ENCODE results near the gene TBX1. TPM values are rescaled to one million over a fixed set of nuclear protein-coding genes. Genes with fewer than 3 reads are reported as not detected.
A peak's percentile ranks its signal among the peaks of the same experiment; 100 is the strongest.

The TBX1 gene
- total RNA-seq, 1 donor = not detected

DNA sequence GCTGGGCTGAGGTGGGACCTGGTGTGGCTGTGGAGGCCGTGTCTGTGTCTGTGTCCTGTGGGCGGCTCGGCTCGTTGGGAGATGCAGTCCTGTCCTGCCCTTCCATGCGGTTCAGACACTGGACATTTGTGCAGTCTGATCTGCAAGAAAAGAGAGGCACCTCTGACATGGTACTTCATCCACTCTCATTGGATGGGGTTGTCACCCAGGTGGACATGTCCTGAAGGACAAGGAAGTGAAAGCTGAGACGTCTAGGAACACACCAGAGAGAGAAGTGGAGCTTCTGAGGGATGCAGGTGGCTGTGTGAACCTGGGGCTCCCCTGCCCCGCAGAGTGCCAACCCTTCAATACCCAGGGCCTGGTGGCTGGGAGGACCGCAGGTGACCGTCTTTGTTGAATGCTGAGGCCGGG, 18.4 kb downstream of the TBX1 start:
- Histone ChIP-seq H3K4me2 (ENCODE audit: insufficient read depth, low read length) (no peak overlapping the region), H3K36me3 (ENCODE audit: insufficient read depth, low read length) (no peaks in the 10 kb centered on the region), H3K4me3 (ENCODE audit: insufficient read depth, low read length) (no peak overlapping the region), H3K9me3 (ENCODE audit: low read depth, low read length) (no peaks in the 10 kb centered on the region), H4K20me1 (ENCODE audit: insufficient read depth, low read length) (no peaks in the 10 kb centered on the region), H3K4me1 (ENCODE audit: insufficient read depth, low read length) (peaks cover 10% of the 10 kb centered on the region), H2AFZ (ENCODE audit: low read length) (no peak overlapping the region), H3K79me2 (ENCODE audit: insufficient read depth, low read length) (no peaks in the 10 kb centered on the region), H3K27me3 (ENCODE audit: insufficient read depth, low read length) (peaks cover 12% of the 10 kb centered on the region), H3K27ac (ENCODE audit: low read depth, low read length) (no peak overlapping the region)
- DNase-seq (ENCODE audit: insufficient read length, low spot score, missing footprints) = peak; percentile 30
- TF ChIP-seq, protein P1, sequence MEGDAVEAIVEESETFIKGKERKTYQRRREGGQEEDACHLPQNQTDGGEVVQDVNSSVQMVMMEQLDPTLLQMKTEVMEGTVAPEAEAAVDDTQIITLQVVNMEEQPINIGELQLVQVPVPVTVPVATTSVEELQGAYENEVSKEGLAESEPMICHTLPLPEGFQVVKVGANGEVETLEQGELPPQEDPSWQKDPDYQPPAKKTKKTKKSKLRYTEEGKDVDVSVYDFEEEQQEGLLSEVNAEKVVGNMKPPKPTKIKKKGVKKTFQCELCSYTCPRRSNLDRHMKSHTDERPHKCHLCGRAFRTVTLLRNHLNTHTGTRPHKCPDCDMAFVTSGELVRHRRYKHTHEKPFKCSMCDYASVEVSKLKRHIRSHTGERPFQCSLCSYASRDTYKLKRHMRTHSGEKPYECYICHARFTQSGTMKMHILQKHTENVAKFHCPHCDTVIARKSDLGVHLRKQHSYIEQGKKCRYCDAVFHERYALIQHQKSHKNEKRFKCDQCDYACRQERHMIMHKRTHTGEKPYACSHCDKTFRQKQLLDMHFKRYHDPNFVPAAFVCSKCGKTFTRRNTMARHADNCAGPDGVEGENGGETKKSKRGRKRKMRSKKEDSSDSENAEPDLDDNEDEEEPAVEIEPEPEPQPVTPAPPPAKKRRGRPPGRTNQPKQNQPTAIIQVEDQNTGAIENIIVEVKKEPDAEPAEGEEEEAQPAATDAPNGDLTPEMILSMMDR (IDR thresholded peaks at IDR 0.05; ENCODE audit: extremely low read depth, low read depth, low read length) = no peak

DNA sequence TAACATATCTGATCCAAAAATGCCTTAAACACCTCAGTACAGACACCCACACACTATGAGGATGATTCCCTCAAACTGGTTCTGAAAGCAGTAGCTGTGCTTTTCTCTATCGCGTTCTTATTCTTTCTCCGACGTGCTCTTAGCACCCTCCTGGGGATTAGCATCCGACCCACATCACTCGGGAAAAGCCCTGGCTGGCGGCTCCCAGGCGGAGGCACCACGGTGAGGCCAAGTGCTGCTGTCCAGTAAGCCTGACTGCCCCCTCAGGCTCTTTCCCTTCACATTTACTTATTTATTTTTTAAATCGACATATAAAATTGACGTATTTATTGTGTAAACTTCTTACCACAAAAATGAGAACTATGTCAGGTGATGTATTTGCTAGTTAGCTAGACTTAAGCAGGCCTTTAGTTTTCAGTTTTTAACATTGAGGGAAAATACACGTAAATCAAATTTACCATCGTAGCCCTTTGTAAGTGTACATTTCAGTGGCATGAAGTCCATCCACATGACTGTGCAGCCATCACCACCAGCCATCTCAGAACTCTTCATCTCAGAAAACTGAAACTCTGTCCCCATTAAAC, 19.2 kb downstream of the TBX1 start:
- DNase-seq (ENCODE audit: insufficient read length, low spot score, missing footprints) = peak; percentile 69
- peaks cover 10% of the 10 kb centered on the region for H3K4me1 ChIP-seq (ENCODE audit: insufficient read depth, low read length)
- H3K9me3 ChIP-seq (ENCODE audit: low read depth, low read length) = no peaks in the 10 kb centered on the region
- H3K4me3 ChIP-seq (ENCODE audit: insufficient read depth, low read length) = no peak overlapping the region
- no peak overlapping the region for H3K27ac ChIP-seq (ENCODE audit: low read depth, low read length)
- H2AFZ ChIP-seq (ENCODE audit: low read length) = no peak overlapping the region
- TF ChIP-seq, protein P1 (IDR thresholded peaks at IDR 0.05; ENCODE audit: extremely low read depth, low read depth, low read length) = no peak
- no peaks in the 10 kb centered on the region for H4K20me1 ChIP-seq (ENCODE audit: insufficient read depth, low read length)
- peaks cover 10% of the 10 kb centered on the region for H3K27me3 ChIP-seq (ENCODE audit: insufficient read depth, low read length)
- no peaks in the 10 kb centered on the region for H3K79me2 ChIP-seq (ENCODE audit: insufficient read depth, low read length)
- H3K36me3 ChIP-seq (ENCODE audit: insufficient read depth, low read length) = no peaks in the 10 kb centered on the region
- H3K4me2 ChIP-seq (ENCODE audit: insufficient read depth, low read length) = peak overlapping the region; percentile 50

DNA sequence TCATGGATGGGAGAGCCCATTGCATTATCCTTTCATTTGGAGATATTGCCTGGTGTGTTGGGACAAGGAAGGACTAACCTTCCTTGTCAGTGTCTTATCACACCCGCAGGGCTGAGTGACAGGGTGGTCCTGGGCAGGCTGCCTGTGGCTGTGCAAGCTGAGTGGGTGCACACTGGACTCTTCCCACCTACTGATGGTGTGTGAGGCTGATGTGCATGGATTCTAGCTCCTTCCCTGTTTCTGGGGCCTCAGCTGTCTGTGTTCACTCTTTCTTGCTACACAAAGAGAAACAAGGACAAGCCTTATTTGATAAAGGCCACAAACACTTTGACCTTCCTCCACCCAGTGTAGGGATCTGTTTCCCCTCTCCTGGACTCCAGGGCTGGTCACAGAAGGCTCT, 22.0 kb downstream of the TBX1 start:
- no peak overlapping the region for H3K4me2 ChIP-seq (ENCODE audit: insufficient read depth, low read length)
- H3K27me3 ChIP-seq (ENCODE audit: insufficient read depth, low read length) = peaks cover 10% of the 10 kb centered on the region
- H3K27ac ChIP-seq (ENCODE audit: low read depth, low read length) = no peak overlapping the region
- no peaks in the 10 kb centered on the region for H3K36me3 ChIP-seq (ENCODE audit: insufficient read depth, low read length)
- H4K20me1 ChIP-seq (ENCODE audit: insufficient read depth, low read length) = no peaks in the 10 kb centered on the region
- TF ChIP-seq, protein P1 (IDR thresholded peaks at IDR 0.05; ENCODE audit: extremely low read depth, low read depth, low read length) = no peak
- H3K4me3 ChIP-seq (ENCODE audit: insufficient read depth, low read length) = no peak overlapping the region
- H3K4me1 ChIP-seq (ENCODE audit: insufficient read depth, low read length) = peaks cover 10% of the 10 kb centered on the region
- H2AFZ ChIP-seq (ENCODE audit: low read length) = no peak overlapping the region
- H3K9me3 ChIP-seq (ENCODE audit: low read depth, low read length) = no peaks in the 10 kb centered on the region
- H3K79me2 ChIP-seq (ENCODE audit: insufficient read depth, low read length) = no peaks in the 10 kb centered on the region
- peak; percentile 3 for DNase-seq (ENCODE audit: insufficient read length, low spot score, missing footprints)

DNA sequence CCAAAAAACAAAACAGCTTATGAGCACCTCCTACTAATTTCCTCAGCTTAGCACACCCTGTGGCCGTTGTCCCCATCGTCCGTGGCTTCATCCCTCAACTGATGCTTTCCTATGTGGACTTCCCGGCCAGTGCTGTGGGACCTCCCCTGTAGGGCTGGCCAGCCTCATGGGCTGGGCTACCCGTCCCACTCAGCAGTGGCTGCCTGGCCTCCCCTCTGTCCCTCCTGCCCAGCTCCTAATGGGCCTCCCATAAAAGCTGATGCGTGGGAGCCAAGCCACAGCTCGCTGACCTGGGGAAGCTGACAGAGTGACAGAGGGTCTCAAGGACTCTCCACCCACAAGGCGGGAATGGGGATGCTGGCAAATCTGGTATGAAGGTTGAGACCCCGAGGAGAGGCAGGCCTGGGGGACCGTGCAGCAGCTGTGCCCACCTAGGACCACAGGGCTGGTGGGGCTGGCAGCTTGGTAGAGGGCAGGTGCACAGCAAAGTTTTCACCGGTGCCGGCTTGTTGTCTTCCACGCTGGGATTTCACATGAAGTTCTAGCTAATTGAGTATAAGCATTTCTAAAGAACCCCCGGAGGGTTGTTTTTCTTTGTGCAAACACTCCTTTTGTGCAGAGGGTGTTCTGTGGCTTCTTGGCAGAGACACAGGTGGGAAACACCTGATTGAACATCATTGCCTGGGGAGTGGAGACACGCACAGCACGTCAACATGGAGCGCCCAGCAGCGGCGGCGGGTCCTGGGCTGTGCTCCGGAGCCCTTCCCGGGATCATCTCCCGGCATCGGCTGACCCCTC, 23.2 kb downstream of the TBX1 start:
- peak; percentile 85 for DNase-seq (ENCODE audit: insufficient read length, low spot score, missing footprints)
- Histone ChIP-seq H3K4me2 (ENCODE audit: insufficient read depth, low read length) (no peak overlapping the region), H3K27ac (ENCODE audit: low read depth, low read length) (no peak overlapping the region), H3K79me2 (ENCODE audit: insufficient read depth, low read length) (no peaks in the 10 kb centered on the region), H3K4me3 (ENCODE audit: insufficient read depth, low read length) (no peak overlapping the region), H3K36me3 (ENCODE audit: insufficient read depth, low read length) (no peaks in the 10 kb centered on the region), H3K27me3 (ENCODE audit: insufficient read depth, low read length) (peaks cover 8% of the 10 kb centered on the region), H2AFZ (ENCODE audit: low read length) (no peak overlapping the region), H3K9me3 (ENCODE audit: low read depth, low read length) (no peaks in the 10 kb centered on the region), H4K20me1 (ENCODE audit: insufficient read depth, low read length) (no peaks in the 10 kb centered on the region), H3K4me1 (ENCODE audit: insufficient read depth, low read length) (peaks cover 10% of the 10 kb centered on the region)
- TF ChIP-seq, protein P1 (IDR thresholded peaks at IDR 0.05; ENCODE audit: extremely low read depth, low read depth, low read length) = no peak
